GM12878 (cell line): ENCODE data around the gene PLA2G15. TPM values are rescaled to one million over a fixed set of nuclear protein-coding genes. Genes with fewer than 3 reads are reported as not detected.
A peak's percentile ranks its signal among the peaks of the same experiment; 100 is the strongest.

ENCODE experiments used
- CHD2 ChIP-seq: IDR thresholded peaks from 2 replicates; pipeline ENCODE4 v1.6.1; 2011; ENCODE audit warnings: low read depth, low read length, improper control_type of control experiment, borderline replicate concordance
- ETV6 ChIP-seq, 2 experiments: fragments of 450-650 bp in 1 of 2; IDR thresholded peaks in 1 of 2; conservative IDR thresholded peaks in 1 of 2; 2 replicates each; pipeline ENCODE4 v1.6.1; 2014; ENCODE audit warnings: antibody characterized with exemption in 1 of 2, borderline replicate concordance in 1 of 2, low read depth in 1 of 2, mild to moderate bottlenecking in 1 of 2, moderate library complexity in 1 of 2
- IKZF2 ChIP-seq, 2 experiments: fragments of 450-650 bp; IDR thresholded peaks; 2 replicates each; pipeline ENCODE4 v1.6.1; 2017; ENCODE audit warnings: mild to moderate bottlenecking in 2 of 2, moderate library complexity in 2 of 2
- NBN ChIP-seq: fragments of 450-650 bp; IDR thresholded peaks from 2 replicates; pipeline ENCODE4 v1.6.1; 2016
- NFIC ChIP-seq: IDR thresholded peaks from 2 replicates; pipeline ENCODE4 v1.6.1; 2012; ENCODE audit warnings: low read depth, mild to moderate bottlenecking, inconsistent platforms, low read length, moderate library complexity
- POLR2A ChIP-seq: IDR thresholded peaks from 2 replicates; pipeline ENCODE4 v1.6.1; 2011; ENCODE audit warnings: low read depth, mild to moderate bottlenecking, low read length
- RUNX3 ChIP-seq: IDR thresholded peaks from 2 replicates; pipeline ENCODE4 v1.6.1; 2012; ENCODE audit warnings: low read length, inconsistent platforms
- SP1 ChIP-seq: IDR thresholded peaks from one replicate; pipeline ENCODE4 v1.6.1; 2011; ENCODE audit warnings: low read depth, low read length
- TAF1 ChIP-seq: IDR thresholded peaks from 2 replicates; pipeline ENCODE4 v1.6.1; 2011; ENCODE audit warnings: mild to moderate bottlenecking, low read depth, low read length, borderline replicate concordance
- TCF3 ChIP-seq: IDR thresholded peaks from 2 replicates; pipeline ENCODE4 v1.6.1; 2012; ENCODE audit warnings: low read depth, mild to moderate bottlenecking, low read length, borderline replicate concordance; ENCODE audit not compliant: insufficient read depth
- ZBED1 ChIP-seq: IDR thresholded peaks from 2 replicates; pipeline ENCODE4 v1.6.1; 2016; ENCODE audit warnings: borderline replicate concordance
- polyA plus RNA-seq, 11 experiments: library from polyadenylated mRNA; depleted of rRNA in 4 of 11; unstranded in 6 of 11; stranded (reverse) in 5 of 11; fragments of >200 nt; fragmentation: Nextera tagmentation in 4 of 11; fragmentation: Illumina TruSeq in 1 of 11; extraction: Ambion mirVana in 4 of 11; extraction: Trizol in 1 of 11; gene quantifications; 1 replicate in 1 of 11; 2 replicates in 10 of 11; pipeline versions ENCODE4 v1.2.1 to v1.2.3, GENCODE V29; 2011 to 2016; ENCODE audit warnings: inconsistent platforms in 2 of 11, missing spikeins in 2 of 11, low read depth in 1 of 11
- total RNA-seq, 4 experiments: library from RNA; depleted of rRNA in 3 of 4; stranded (reverse); fragments of >200 nt in 3 of 4; fragmentation: Illumina TruSeq in 1 of 4; extraction: Trizol in 1 of 4; gene quantifications; 2 replicates each; pipeline versions ENCODE4 v1.2.1 to v1.2.3, GENCODE V29; 2013 to 2021
- TF ChIP-seq, protein P1 (sequence below): fragments of 450-650 bp; IDR thresholded peaks from 2 replicates; pipeline ENCODE4 v1.6.1; 2017; ENCODE audit warnings: antibody characterized with exemption, mild to moderate bottlenecking, moderate library complexity
- TF ChIP-seq, protein P2 (sequence below): fragments of 450-650 bp; IDR thresholded peaks from 2 replicates; pipeline ENCODE4 v1.6.1; 2017; ENCODE audit warnings: mild to moderate bottlenecking
- TF ChIP-seq, protein P3 (sequence below): fragments of 450-650 bp; IDR thresholded peaks from 2 replicates; pipeline ENCODE4 v1.6.1; 2017; ENCODE audit warnings: mild to moderate bottlenecking, moderate library complexity

The PLA2G15 gene
- total and polyA plus RNA-seq, 10 of the 15 experiments (the other 5 are each of a cell fraction or from before 2014, with no cell fraction given), result 0.31 to 9.4 (median 6.8) TPM

DNA sequence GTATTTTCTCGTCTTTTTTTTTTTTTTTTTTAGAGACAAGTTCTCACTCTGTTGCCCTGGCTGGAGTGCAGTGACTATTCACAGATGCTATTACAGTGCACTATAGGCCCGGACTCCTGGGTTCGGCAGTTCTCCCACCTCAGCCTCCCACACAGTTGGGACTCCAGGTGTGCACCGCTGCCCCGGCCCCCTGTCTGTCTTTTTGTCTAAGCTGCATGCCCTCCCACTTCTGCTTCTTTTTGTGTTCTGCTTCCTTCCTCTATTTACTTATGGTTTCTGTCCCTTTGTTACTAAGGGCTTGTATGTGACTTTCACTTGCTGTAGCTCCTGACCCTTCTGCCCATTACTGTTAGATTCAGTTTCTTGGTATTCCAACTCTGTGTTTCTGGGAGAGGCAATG lies 39.7 kb downstream of the PLA2G15 start (continued):
- TF ChIP-seq RUNX3 (peak; percentile 62), ZBED1 (peak; percentile 20; the same call in 1 of the 2 replicates), ETV6 (conservative IDR thresholded peaks at IDR 0.05 in 1 of 2, IDR thresholded peaks at IDR 0.05 in 1 of 2; ENCODE audit: borderline replicate concordance in 1 of 2, low read depth in 1 of 2) (peak in 1 of 2 experiments; percentile 80; a peak in 2 of 4 replicates), CHD2 (0 out of 2 replicates have a peak, but pooled peaks have one; percentile 36), NFIC (peak; percentile 48), POLR2A (0 out of 2 replicates have a peak, but pooled peaks have one; percentile 15), SP1 (no peak), IKZF2 (IDR thresholded peaks at IDR 0.05) (peak; percentile 89 to 91), TAF1 (no peak), TCF3 (peak; percentile 81; the same call in 1 of the 2 replicates), NBN (peak; percentile 86)
- TF ChIP-seq, protein P1, sequence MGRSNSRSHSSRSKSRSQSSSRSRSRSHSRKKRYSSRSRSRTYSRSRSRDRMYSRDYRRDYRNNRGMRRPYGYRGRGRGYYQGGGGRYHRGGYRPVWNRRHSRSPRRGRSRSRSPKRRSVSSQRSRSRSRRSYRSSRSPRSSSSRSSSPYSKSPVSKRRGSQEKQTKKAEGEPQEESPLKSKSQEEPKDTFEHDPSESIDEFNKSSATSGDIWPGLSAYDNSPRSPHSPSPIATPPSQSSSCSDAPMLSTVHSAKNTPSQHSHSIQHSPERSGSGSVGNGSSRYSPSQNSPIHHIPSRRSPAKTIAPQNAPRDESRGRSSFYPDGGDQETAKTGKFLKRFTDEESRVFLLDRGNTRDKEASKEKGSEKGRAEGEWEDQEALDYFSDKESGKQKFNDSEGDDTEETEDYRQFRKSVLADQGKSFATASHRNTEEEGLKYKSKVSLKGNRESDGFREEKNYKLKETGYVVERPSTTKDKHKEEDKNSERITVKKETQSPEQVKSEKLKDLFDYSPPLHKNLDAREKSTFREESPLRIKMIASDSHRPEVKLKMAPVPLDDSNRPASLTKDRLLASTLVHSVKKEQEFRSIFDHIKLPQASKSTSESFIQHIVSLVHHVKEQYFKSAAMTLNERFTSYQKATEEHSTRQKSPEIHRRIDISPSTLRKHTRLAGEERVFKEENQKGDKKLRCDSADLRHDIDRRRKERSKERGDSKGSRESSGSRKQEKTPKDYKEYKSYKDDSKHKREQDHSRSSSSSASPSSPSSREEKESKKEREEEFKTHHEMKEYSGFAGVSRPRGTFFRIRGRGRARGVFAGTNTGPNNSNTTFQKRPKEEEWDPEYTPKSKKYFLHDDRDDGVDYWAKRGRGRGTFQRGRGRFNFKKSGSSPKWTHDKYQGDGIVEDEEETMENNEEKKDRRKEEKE, result no peak
- TF ChIP-seq, protein P2, sequence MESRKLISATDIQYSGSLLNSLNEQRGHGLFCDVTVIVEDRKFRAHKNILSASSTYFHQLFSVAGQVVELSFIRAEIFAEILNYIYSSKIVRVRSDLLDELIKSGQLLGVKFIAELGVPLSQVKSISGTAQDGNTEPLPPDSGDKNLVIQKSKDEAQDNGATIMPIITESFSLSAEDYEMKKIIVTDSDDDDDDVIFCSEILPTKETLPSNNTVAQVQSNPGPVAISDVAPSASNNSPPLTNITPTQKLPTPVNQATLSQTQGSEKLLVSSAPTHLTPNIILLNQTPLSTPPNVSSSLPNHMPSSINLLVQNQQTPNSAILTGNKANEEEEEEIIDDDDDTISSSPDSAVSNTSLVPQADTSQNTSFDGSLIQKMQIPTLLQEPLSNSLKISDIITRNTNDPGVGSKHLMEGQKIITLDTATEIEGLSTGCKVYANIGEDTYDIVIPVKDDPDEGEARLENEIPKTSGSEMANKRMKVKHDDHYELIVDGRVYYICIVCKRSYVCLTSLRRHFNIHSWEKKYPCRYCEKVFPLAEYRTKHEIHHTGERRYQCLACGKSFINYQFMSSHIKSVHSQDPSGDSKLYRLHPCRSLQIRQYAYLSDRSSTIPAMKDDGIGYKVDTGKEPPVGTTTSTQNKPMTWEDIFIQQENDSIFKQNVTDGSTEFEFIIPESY, result no peak
- TF ChIP-seq, protein P3, sequence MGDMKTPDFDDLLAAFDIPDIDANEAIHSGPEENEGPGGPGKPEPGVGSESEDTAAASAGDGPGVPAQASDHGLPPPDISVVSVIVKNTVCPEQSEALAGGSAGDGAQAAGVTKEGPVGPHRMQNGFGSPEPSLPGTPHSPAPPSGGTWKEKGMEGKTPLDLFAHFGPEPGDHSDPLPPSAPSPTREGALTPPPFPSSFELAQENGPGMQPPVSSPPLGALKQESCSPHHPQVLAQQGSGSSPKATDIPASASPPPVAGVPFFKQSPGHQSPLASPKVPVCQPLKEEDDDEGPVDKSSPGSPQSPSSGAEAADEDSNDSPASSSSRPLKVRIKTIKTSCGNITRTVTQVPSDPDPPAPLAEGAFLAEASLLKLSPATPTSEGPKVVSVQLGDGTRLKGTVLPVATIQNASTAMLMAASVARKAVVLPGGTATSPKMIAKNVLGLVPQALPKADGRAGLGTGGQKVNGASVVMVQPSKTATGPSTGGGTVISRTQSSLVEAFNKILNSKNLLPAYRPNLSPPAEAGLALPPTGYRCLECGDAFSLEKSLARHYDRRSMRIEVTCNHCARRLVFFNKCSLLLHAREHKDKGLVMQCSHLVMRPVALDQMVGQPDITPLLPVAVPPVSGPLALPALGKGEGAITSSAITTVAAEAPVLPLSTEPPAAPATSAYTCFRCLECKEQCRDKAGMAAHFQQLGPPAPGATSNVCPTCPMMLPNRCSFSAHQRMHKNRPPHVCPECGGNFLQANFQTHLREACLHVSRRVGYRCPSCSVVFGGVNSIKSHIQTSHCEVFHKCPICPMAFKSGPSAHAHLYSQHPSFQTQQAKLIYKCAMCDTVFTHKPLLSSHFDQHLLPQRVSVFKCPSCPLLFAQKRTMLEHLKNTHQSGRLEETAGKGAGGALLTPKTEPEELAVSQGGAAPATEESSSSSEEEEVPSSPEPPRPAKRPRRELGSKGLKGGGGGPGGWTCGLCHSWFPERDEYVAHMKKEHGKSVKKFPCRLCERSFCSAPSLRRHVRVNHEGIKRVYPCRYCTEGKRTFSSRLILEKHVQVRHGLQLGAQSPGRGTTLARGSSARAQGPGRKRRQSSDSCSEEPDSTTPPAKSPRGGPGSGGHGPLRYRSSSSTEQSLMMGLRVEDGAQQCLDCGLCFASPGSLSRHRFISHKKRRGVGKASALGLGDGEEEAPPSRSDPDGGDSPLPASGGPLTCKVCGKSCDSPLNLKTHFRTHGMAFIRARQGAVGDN, result peak; percentile 30; the same call in 1 of the 2 replicates
